IMR-90 (cell line): ENCODE measurements around the gene GAPVD1. TPM values are rescaled to one million over a fixed set of nuclear protein-coding genes. Genes with fewer than 3 reads are reported as not detected.
A peak's percentile ranks its signal among the peaks of the same experiment; 100 is the strongest.

ENCODE experiments used
- ATAC-seq: fragments of 200-7000 bp; cut with Tn5 transposase; 2 replicates; pipeline ENCODE4 v1.9.1; 2020; ENCODE audit warnings: low read depth, mild to moderate bottlenecking, moderate library complexity
- BruUV-seq: library from RNA; stranded (reverse); fragments of 400-500 nt; replicated peaks from 2 replicates; lab custom pipeline; 2021; lab: Mats Ljungman, UMichigan
- CTCF ChIA-PET: fragments of 300-600 bp; formaldehyde crosslinking; extraction: SDS; loops from one replicate; lab custom pipeline; 2021; ENCODE audit warnings: antibody characterized with exemption; lab: Yijun Ruan, JAX
- POLR2A ChIA-PET: fragments of 300-600 bp; sonication (Branson Sonifier 250); formaldehyde crosslinking; loops from one replicate; lab custom pipeline; 2022; ENCODE audit warnings: antibody characterized with exemption; ENCODE audit not compliant: unreplicated experiment; lab: Charles Lee
- DNase-seq: peaks from one replicate; pipeline ENCODE4 v3.0.0; 2013
- H2AFZ ChIP-seq: replicated peaks from 2 replicates; pipeline ENCODE3; 2013; ENCODE audit warnings: low read length, mild to moderate bottlenecking; ENCODE audit not compliant: poor library complexity
- H2AK5ac ChIP-seq: 2 replicates; pipeline ENCODE4 v1.6.1; 2013; ENCODE audit warnings: low read depth, low read length, inconsistent platforms
- H2AK9ac ChIP-seq: replicated peaks from 2 replicates; pipeline ENCODE3; 2013; ENCODE audit warnings: mild to moderate bottlenecking, low read depth, low read length, moderate library complexity; ENCODE audit not compliant: poor library complexity
- H2BK120ac ChIP-seq: 2 replicates; pipeline ENCODE4 v1.6.1; 2013; ENCODE audit warnings: low read depth, low read length, inconsistent platforms
- H2BK15ac ChIP-seq: 3 replicates; pipeline ENCODE4 v1.6.1; 2013; ENCODE audit warnings: low read depth, low read length, inconsistent platforms
- H2BK20ac ChIP-seq: 2 replicates; pipeline ENCODE4 v1.6.1; 2013; ENCODE audit warnings: low read depth, mild to moderate bottlenecking, inconsistent platforms, low read length, moderate library complexity
- H2BK5ac ChIP-seq: 2 replicates; pipeline ENCODE4 v1.6.1; 2013; ENCODE audit warnings: mild to moderate bottlenecking, low read depth, low read length, inconsistent platforms; ENCODE audit not compliant: poor library complexity, severe bottlenecking
- H3K14ac ChIP-seq: replicated peaks from 2 replicates; pipeline ENCODE4 v1.6.1; 2013; ENCODE audit warnings: low read depth, low read length, inconsistent platforms
- H3K18ac ChIP-seq: 2 replicates; pipeline ENCODE4 v1.6.1; 2013; ENCODE audit warnings: low read depth, low read length, control low read depth
- H3K23ac ChIP-seq: 2 replicates; pipeline ENCODE4 v1.6.1; 2013; ENCODE audit warnings: low read depth, low read length, inconsistent platforms
- H3K27ac ChIP-seq: 2 replicates; pipeline ENCODE4 v1.5.1; 2013; ENCODE audit warnings: mild to moderate bottlenecking, control low read depth, low read length; ENCODE audit not compliant: insufficient read depth
- H3K27me3 ChIP-seq: 2 replicates; pipeline ENCODE4 v1.6.1; 2013; ENCODE audit warnings: low read length; ENCODE audit not compliant: control insufficient read depth, insufficient read depth
- H3K36me3 ChIP-seq: 2 replicates; pipeline ENCODE4 v1.6.1; 2013; ENCODE audit warnings: low read length, mixed read lengths; ENCODE audit not compliant: control insufficient read depth, insufficient read depth
- H3K4ac ChIP-seq: 2 replicates; pipeline ENCODE4 v1.6.1; 2013; ENCODE audit warnings: low read depth, low read length, inconsistent platforms
- H3K4me1 ChIP-seq: 2 replicates; pipeline ENCODE4 v1.6.1; 2013; ENCODE audit warnings: low read length, mixed read lengths; ENCODE audit not compliant: control insufficient read depth, insufficient read depth
- H3K4me2 ChIP-seq: 2 replicates; pipeline ENCODE4 v1.6.1; 2013; ENCODE audit warnings: low read depth, mild to moderate bottlenecking, control low read depth, low read length, moderate library complexity
- H3K4me3 ChIP-seq: 2 replicates; pipeline ENCODE4 v1.5.1; 2013; ENCODE audit warnings: low read depth, mild to moderate bottlenecking, control low read depth, low read length, moderate library complexity; ENCODE audit not compliant: insufficient read depth
- H3K56ac ChIP-seq: 2 replicates; pipeline ENCODE4 v1.6.1; 2013; ENCODE audit warnings: low read length, inconsistent platforms; ENCODE audit not compliant: insufficient read depth; ENCODE audit errors: extremely low read depth
- H3K79me1 ChIP-seq, 2 experiments: 2 replicates each; pipeline ENCODE4 v1.6.1; 2013; ENCODE audit warnings: low read length in 2 of 2, inconsistent platforms in 1 of 2, low read depth in 1 of 2
- H3K9ac ChIP-seq: 2 replicates; pipeline ENCODE4 v1.6.1; 2013; ENCODE audit warnings: low read depth, low read length, control low read depth
- H3K9me1 ChIP-seq: 2 replicates; pipeline ENCODE4 v1.6.1; 2013; ENCODE audit warnings: low read length, inconsistent platforms; ENCODE audit not compliant: insufficient read depth
- H3K9me3 ChIP-seq: 2 replicates; pipeline ENCODE4 v1.6.1; 2013; ENCODE audit warnings: low read length; ENCODE audit not compliant: control insufficient read depth, insufficient read depth
- H4K20me1 ChIP-seq: 2 replicates; pipeline ENCODE4 v1.6.1; 2013; ENCODE audit warnings: low read length, inconsistent platforms; ENCODE audit not compliant: insufficient read depth
- H4K5ac ChIP-seq: 2 replicates; pipeline ENCODE4 v1.6.1; 2013; ENCODE audit warnings: mild to moderate bottlenecking, low read depth, low read length, control low read depth
- H4K8ac ChIP-seq, 2 experiments: 2 replicates each; pipeline ENCODE4 v1.6.1; 2013; ENCODE audit warnings: low read depth in 2 of 2, low read length in 2 of 2, control low read depth in 1 of 2, inconsistent platforms in 1 of 2
- H4K91ac ChIP-seq: 2 replicates; pipeline ENCODE4 v1.6.1; 2013; ENCODE audit warnings: low read depth, low read length, inconsistent platforms; ENCODE audit not compliant: insufficient read depth
- CEBPB ChIP-seq: IDR thresholded peaks from 2 replicates; pipeline ENCODE4 v1.6.1; 2012; ENCODE audit warnings: low read depth, low read length, improper control_type of control experiment
- CHD1 ChIP-seq: IDR thresholded peaks from 2 replicates; pipeline ENCODE4 v1.6.1; 2012; ENCODE audit warnings: low read depth, low read length, improper control_type of control experiment
- FOS ChIP-seq: fragments of 150-350 bp; IDR thresholded peaks from 2 replicates; pipeline ENCODE4 v1.6.1; 2016; ENCODE audit warnings: low read depth, low read length
- MAFK ChIP-seq: IDR thresholded peaks from 2 replicates; pipeline ENCODE4 v1.6.1; 2012; ENCODE audit warnings: low read depth, low read length, improper control_type of control experiment
- MAZ ChIP-seq: IDR thresholded peaks from 2 replicates; pipeline ENCODE4 v1.6.1; 2012; ENCODE audit warnings: low read depth, mild to moderate bottlenecking, low read length, improper control_type of control experiment, moderate library complexity, borderline replicate concordance
- MXI1 ChIP-seq: IDR thresholded peaks from 2 replicates; pipeline ENCODE4 v1.6.1; 2012; ENCODE audit warnings: low read depth, mild to moderate bottlenecking, low read length, moderate library complexity, borderline replicate concordance
- NFE2L2 ChIP-seq: fragments of 150-350 bp; IDR thresholded peaks from 2 replicates; pipeline ENCODE4 v1.6.1; 2016; ENCODE audit warnings: low read depth, mild to moderate bottlenecking, low read length
- POLR2A ChIP-seq: IDR thresholded peaks from 2 replicates; pipeline ENCODE4 v1.6.1; 2012; ENCODE audit warnings: mild to moderate bottlenecking, low read depth, low read length
- RAD21 ChIP-seq: IDR thresholded peaks from 2 replicates; pipeline ENCODE4 v1.6.1; 2012; ENCODE audit warnings: low read length, improper control_type of control experiment
- RCOR1 ChIP-seq: IDR thresholded peaks from 2 replicates; pipeline ENCODE4 v1.6.1; 2012; ENCODE audit warnings: mild to moderate bottlenecking, low read length, improper control_type of control experiment; ENCODE audit not compliant: insufficient replicate concordance
- RFX5 ChIP-seq: IDR thresholded peaks from 2 replicates; pipeline ENCODE4 v1.8.0; 2012; ENCODE audit warnings: low read depth, mild to moderate bottlenecking, low read length, moderate library complexity
- SMC3 ChIP-seq: fragments of 150-350 bp; IDR thresholded peaks from 2 replicates; pipeline ENCODE4 v1.6.1; 2016; ENCODE audit warnings: low read depth, mild to moderate bottlenecking, antibody characterized with exemption, low read length, moderate library complexity
- WGBS, 2 experiments: methylation state at CpG; one replicate each; pipeline versions ENCODE4 v1.1.5 to v1.1.7; 2013; ENCODE audit warnings: missing lambda C conversion rate in 2 of 2; ENCODE audit not compliant: insufficient read length in 1 of 2; ENCODE audit errors: extremely low coverage in 2 of 2; 5-methylcytosine and 5-hydroxymethylcytosine counted together
- dilution Hi-C: fragments of 300-500 bp; cut with HindIII; formaldehyde crosslinking; loops from one replicate; pipeline ENCODE4 v1.14.3; 2018; ENCODE audit warnings: low sequenced_read_pairs; ENCODE audit not compliant: unreplicated experiment
- in situ Hi-C: fragments of 300-500 bp; cut with MboI; formaldehyde crosslinking; loops from 3 replicates; pipeline ENCODE4 v1.14.3; 2019; ENCODE audit warnings: low sequenced_read_pairs, inconsistent platforms, mixed read lengths
- intact Hi-C: fragments of 100-400 bp; cut with micrococcal nuclease; formaldehyde crosslinking; loops from 2 replicates; pipeline ENCODE4 v1.10.0; 2022
- polyA plus RNA-seq, 3 experiments: library from polyadenylated mRNA; depleted of rRNA; stranded (reverse); fragments of >200 nt; gene quantifications; 2 replicates each; pipeline ENCODE4 v1.2.3, GENCODE V29; 2012; ENCODE audit warnings: low replicate concordance in 1 of 3
- total RNA-seq: library from RNA; depleted of rRNA; stranded (reverse); fragments of >200 nt; gene quantifications from 2 replicates; pipeline ENCODE4 v1.2.3, GENCODE V29; 2012
- TF ChIP-seq, protein P1 (sequence below): fragments of 150-350 bp; IDR thresholded peaks from 2 replicates; pipeline ENCODE4 v1.6.1; 2016; ENCODE audit warnings: low read depth, mild to moderate bottlenecking, low read length, moderate library complexity, borderline replicate concordance
- TF ChIP-seq, protein P2 (sequence below): conservative IDR thresholded peaks from 2 replicates; pipeline ENCODE4 v1.5.1; 2012; ENCODE audit warnings: mild to moderate bottlenecking, low read depth, low read length, improper control_type of control experiment
- TF ChIP-seq, protein P3 (sequence below): fragments of 150-350 bp; IDR thresholded peaks from 2 replicates; pipeline ENCODE4 v1.6.1; 2017; ENCODE audit warnings: mild to moderate bottlenecking, antibody characterized with exemption, low read length, low read depth

GAPVD1 gene
- total and polyA plus RNA-seq, 2 of the 4 experiments (the other 2 are of a cell fraction): 13.8 to 50.9 TPM

DNA sequence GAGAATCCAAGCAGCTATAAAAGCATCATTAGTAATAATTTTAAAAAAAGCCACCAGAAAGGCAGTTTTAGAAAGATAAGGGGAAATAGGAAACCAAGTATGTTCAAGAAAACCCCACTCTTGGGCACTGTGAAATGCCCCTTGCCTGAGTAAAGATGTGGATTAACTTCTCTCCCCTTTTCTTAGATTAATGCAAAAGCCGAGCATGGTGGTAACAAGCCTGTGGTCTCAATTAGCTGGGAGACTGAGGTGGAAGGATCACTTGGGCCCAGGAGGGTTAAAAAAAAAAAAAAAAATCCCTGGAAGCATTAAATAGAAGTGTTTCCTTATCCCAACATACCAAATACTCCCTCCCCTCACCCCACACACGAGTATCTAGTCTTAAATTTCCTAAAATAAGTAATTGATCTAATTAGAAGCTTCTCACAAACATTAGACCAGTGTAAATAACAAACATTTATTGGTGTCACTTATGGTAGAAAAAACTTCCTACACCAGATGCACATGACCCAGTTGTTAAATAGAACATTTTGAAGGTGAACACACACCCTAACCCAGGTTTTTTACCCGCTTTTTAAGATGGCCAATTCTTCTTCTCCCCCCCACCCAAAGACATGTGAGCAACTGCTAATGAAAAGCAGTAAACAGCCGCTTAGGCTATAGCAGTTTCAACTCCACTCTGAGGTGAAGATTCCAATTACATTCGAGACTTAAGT is 25.7 kb upstream of the GAPVD1 start:
- Histone ChIP-seq H3K9ac (0 out of 2 replicates have a peak overlapping the region, but pooled peaks have one; percentile 29), H3K56ac (no peak overlapping the region), H3K4ac (no peak overlapping the region), H3K27me3 (no peaks in the 10 kb centered on the region), H2BK120ac (no peak overlapping the region), H4K8ac (no peak overlapping the region), H2BK15ac (no peak overlapping the region), H2AK5ac (no peak overlapping the region), H3K4me1 (peaks cover 6% of the 10 kb centered on the region), H4K91ac (no peak overlapping the region), H3K23ac (no peak overlapping the region), H2BK5ac (no peak overlapping the region), H3K4me2 (peak overlapping the region; percentile 31; the same call in 1 of the 2 replicates), H3K36me3 (peaks cover 39% of the 10 kb centered on the region), H4K20me1 (peaks cover 69% of the 10 kb centered on the region), H2AFZ (no peak overlapping the region), H3K79me1 (peaks cover 3 to 35% of the 10 kb centered on the region in 2 experiments), H3K4me3 (no peak overlapping the region), H3K18ac (no peak overlapping the region), H3K27ac (no peak overlapping the region), H4K5ac (no peak overlapping the region), H3K14ac (no peak overlapping the region), H2BK20ac (no peak overlapping the region), H2AK9ac (no peak overlapping the region), H3K9me3 (no peaks in the 10 kb centered on the region), H3K9me1 (no peaks in the 10 kb centered on the region)
- DNase-seq (no peak), ATAC-seq (no peak)
- in situ Hi-C loops: no loop called here
- BruUV-seq: no TSS peak
- no peak for TF ChIP-seq POLR2A
- TF ChIP-seq, protein P1, sequence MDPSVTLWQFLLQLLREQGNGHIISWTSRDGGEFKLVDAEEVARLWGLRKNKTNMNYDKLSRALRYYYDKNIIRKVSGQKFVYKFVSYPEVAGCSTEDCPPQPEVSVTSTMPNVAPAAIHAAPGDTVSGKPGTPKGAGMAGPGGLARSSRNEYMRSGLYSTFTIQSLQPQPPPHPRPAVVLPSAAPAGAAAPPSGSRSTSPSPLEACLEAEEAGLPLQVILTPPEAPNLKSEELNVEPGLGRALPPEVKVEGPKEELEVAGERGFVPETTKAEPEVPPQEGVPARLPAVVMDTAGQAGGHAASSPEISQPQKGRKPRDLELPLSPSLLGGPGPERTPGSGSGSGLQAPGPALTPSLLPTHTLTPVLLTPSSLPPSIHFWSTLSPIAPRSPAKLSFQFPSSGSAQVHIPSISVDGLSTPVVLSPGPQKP: no peak
- TF ChIP-seq RCOR1: no peak
- no peak for TF ChIP-seq RAD21
- no peak for TF ChIP-seq FOS
- TF ChIP-seq CEBPB: no peak
- TF ChIP-seq MXI1: no peak
- TF ChIP-seq NFE2L2: no peak
- no peak for TF ChIP-seq SMC3
- TF ChIP-seq, protein P2, sequence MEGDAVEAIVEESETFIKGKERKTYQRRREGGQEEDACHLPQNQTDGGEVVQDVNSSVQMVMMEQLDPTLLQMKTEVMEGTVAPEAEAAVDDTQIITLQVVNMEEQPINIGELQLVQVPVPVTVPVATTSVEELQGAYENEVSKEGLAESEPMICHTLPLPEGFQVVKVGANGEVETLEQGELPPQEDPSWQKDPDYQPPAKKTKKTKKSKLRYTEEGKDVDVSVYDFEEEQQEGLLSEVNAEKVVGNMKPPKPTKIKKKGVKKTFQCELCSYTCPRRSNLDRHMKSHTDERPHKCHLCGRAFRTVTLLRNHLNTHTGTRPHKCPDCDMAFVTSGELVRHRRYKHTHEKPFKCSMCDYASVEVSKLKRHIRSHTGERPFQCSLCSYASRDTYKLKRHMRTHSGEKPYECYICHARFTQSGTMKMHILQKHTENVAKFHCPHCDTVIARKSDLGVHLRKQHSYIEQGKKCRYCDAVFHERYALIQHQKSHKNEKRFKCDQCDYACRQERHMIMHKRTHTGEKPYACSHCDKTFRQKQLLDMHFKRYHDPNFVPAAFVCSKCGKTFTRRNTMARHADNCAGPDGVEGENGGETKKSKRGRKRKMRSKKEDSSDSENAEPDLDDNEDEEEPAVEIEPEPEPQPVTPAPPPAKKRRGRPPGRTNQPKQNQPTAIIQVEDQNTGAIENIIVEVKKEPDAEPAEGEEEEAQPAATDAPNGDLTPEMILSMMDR: no peak
- TF ChIP-seq, protein P3, sequence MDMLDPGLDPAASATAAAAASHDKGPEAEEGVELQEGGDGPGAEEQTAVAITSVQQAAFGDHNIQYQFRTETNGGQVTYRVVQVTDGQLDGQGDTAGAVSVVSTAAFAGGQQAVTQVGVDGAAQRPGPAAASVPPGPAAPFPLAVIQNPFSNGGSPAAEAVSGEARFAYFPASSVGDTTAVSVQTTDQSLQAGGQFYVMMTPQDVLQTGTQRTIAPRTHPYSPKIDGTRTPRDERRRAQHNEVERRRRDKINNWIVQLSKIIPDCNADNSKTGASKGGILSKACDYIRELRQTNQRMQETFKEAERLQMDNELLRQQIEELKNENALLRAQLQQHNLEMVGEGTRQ: no peak
- TF ChIP-seq MAFK: no peak
- TF ChIP-seq CHD1: no peak
- no peak for TF ChIP-seq RFX5
- no peak for TF ChIP-seq MAZ
- dilution Hi-C loops: no loop called here
- CTCF ChIA-PET: interaction anchor here (0.6 kb wide), 1 partner anchor 71 kb away, joined by 3 read pairs; no protein-coding TSS in a partner anchor
- 85 to 100% methylated on average over 1 to 2 of the region's 5 CpGs for WGBS, 2 experiments
- intact Hi-C loops: no loop called here
- POLR2A ChIA-PET: interaction anchor here (0.7 kb wide), 1 partner anchor 125 kb away, joined by 4 read pairs; no protein-coding TSS in a partner anchor
